HFF-Myc (cell line): ENCODE data around the gene NAT9.

Experiments
- DNase-seq: peaks from one replicate; pipeline ENCODE4 v3.0.0-alpha.2; 2011; ENCODE audit warnings: low read depth; ENCODE audit errors: extremely low read depth
- H3K4me3 ChIP-seq: replicated peaks from 2 replicates; pipeline ENCODE4 v1.5.1; 2011; ENCODE audit warnings: low read depth, mild to moderate bottlenecking, control low read depth, low read length
- CTCF ChIP-seq: IDR thresholded peaks from 2 replicates; pipeline ENCODE4 v1.5.1; 2012; ENCODE audit warnings: mild to moderate bottlenecking, low read depth, low read length, control low read depth; ENCODE audit errors: missing control alignments

Gene NAT9

DNA sequence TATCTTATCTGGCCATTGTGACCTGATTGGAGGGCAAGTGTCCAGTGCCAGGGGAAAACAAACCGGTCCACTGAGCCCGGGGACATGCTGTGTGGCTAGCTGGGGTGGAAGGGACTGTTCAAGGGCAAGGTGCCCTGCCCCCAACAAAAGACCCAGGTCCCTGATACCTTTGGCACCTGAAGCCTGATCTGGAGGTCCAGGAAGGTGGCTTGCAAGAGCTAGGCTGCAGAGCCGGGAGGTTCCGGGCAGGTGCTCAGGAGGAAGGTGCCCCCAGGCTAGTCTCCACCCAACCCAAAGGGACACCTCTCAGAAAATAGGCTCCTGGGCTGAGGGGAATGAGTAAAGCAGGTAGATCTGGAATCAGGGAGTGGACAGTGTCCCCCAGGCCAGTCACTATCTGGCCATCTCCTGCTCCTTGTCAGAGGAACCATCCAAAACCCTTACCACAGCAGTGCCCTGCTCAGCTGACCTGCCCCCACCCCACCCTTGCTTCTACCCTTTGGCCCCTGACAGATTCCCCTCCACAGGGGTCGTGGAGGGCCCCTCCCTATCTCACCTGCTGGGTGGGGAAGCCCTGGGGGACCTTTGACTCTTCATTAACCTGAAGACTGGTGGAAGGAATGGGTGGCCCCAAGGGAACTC lies 6.2 kb downstream of the NAT9 start:
- no peak overlapping the region for H3K4me3 ChIP-seq
- no peak for TF ChIP-seq CTCF
- no peak for DNase-seq

DNA sequence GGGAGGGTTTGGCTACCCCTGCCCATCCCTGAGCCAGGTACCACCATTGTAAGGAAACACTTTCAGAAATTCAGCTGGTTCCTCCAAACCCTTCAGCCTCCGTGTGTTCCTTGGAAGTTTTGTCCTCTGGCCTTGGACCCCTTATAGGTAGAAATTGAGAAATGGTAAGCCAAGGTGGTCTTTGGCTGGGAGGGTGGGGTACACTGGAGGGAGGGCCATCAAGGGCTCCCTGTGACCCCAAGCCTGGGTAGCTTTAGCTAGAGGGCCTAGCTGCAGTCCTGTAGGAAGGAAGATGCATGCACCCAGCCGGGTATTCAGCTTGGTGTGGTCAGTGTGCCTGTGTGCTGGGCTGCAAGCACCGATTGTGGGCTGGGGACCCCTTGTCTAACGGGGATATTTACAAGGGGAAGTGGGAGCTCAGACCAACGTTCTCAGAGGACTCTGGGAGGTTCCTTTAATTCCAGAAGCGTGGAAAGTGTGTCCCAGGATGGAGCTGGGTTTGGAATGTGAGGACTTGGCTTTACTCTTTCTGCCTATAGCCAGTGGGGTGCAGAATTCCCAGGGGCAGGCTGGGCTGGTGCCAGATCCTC lies 6.8 kb downstream of the NAT9 start:
- no peak for TF ChIP-seq CTCF
- no peak overlapping the region for H3K4me3 ChIP-seq
- no peak for DNase-seq

GRCh38 chr17:74768763-74769114 lies 7.4 kb downstream of the NAT9 start:
- no peak for TF ChIP-seq CTCF
- DNase-seq: no peak

DNA sequence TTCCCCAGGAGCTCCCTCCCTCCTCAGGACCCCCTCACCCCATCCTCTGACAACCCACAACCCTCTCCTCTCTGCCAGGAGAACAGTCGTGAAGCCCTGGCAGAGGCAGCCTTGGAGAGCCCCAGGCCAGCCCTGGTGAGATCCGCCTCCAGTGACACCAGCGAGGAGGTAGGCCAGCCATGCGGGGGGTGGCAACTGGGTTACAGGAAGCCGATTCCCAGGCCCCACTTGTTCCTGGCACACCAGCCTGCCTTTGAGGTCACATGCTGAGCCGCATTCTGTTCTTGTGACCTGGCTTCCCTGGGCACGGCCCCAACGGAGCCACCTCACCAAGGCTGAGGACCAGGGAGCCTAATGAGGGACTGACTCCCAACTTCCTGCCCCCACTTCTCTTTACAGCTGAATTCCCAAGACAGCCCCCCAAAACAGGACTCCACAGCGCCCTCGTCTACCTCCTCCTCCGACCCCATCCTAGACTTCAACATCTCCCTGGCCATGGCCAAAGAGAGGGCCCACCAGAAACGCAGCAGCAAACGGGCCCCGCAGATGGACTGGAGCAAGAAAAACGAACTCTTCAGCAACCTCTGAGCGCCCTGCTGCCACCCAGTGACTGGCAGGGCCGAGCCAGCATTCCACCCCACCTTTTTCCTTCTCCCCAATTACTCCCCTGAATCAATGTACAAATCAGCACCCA lies 7.9 kb downstream of the NAT9 start:
- no peak for TF ChIP-seq CTCF
- DNase-seq: no peak
- H3K4me3 ChIP-seq: no peak overlapping the region

More at GRCh38 chr17:74768763-74769114, 7.4 kb downstream of the NAT9 start:
- H3K4me3 ChIP-seq: no peak overlapping the region

- no peak for TF ChIP-seq CTCF
- no peak for DNase-seq
- no peak overlapping the region for H3K4me3 ChIP-seq
Measured at GRCh38 chr17:74767111-74767516, 9.0 kb downstream of the NAT9 start.

DNA sequence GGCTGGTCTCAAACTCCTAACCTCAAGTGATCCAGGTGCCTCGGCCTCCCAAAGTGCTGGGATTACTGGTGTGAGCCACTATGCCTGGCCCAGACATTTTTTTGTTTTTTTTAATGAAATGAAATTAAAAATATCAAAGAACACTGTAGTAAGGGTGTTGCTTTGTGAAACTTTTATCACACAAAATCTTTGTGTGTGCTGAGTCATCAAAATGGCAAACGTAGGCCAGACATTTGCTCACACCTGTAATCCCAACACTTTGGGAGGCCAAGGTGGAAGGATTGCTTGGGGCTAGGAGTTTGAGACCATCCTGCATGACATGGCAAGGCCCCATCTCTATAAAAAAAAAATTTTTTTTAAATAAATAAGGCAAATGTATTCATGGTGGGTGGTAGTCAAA lies 9.7 kb downstream of the NAT9 start:
- DNase-seq: no peak
- no peak overlapping the region for H3K4me3 ChIP-seq
- TF ChIP-seq CTCF: no peak
